NCI-H2171 (cell line): ENCODE measurements around the gene PTK6.
A peak's percentile ranks its signal among the peaks of the same experiment; 100 is the strongest.

Experiments used
- DNase-seq: peaks from one replicate; lab custom pipeline; 2025; lab: John Stamatoyannopoulos, UW

PTK6 gene

DNA sequence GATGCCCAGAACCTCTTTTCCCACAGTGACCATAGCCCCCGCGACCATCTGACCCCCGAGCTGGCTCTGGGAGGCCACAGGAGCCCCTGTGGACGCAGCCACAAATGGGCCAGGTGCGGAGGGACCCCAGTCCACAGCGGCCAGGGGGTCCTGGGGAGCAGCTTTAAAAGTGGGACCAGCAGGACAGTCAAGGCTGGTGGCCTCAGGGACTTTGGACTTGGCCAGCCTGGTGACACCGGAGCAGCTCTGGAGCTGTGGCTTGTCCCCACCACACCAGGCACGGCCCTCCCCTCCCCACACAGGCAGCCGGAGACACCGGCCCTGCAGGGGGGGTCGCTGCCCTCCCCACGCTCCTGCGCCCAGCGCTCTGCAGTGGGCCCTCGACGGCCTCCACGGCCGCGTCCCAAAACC is 20.3 kb upstream of the PTK6 start:
- no peak for DNase-seq

DNA sequence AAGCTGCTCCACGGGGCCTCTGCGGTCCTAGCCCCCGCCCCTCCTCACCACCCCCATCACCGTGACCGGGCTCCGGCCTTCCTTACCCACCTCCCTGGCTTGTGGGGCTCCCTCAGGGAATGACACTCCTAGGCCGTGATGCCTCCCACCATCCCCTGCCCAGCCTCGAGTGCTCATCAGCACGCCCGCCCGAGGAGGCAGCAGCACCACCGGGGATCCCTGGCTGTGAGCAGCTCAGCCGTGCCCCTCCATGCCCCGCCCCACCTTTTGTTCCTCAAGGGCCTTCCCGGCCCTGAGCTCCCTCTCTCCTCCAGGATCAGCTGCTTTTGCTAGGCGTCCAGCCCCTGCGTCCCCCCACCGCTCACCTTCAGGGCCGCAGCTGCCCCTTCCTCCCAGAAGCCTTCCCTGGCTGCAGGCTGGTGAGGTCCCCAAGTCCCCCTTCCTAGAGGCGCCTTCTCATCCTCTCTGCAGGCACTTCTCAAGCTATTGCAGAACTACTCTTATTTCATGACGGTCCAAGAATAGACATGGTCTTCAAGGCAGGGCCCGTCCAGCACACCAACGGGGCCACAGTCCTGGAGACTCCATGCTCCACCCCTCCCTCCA is 19.8 kb upstream of the PTK6 start:
- DNase-seq: no peak

DNA sequence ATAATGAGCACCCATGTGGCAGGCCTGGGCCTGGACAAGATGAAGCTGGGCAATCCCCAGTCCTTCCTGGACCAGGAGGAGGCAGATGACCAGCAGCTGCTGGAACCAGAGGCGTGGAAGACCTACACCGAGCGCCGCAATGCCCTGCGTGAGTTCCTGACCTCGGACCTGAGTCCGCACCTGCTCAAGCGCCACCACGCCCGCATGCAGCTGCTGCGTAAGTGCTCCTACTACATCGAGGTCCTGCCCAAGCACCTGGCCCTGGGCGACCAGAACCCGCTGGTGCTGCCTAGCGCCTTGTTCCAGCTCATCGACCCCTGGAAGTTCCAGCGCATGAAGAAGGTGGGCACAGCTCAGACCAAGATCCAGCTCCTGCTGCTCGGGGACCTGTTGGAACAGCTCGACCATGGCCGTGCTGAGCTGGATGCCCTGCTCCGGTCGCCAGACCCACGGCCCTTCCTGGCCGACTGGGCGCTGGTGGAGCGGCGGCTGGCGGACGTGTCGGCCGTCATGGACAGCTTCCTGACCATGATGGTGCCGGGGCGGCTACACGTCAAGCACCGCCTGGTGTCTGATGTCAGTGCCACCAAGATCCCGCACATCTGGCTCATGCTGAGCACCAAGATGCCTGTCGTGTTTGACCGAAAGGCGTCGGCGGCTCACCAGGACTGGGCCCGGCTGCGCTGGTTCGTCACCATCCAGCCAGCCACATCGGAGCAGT is 18.6 kb upstream of the PTK6 start:
- no peak for DNase-seq

DNA sequence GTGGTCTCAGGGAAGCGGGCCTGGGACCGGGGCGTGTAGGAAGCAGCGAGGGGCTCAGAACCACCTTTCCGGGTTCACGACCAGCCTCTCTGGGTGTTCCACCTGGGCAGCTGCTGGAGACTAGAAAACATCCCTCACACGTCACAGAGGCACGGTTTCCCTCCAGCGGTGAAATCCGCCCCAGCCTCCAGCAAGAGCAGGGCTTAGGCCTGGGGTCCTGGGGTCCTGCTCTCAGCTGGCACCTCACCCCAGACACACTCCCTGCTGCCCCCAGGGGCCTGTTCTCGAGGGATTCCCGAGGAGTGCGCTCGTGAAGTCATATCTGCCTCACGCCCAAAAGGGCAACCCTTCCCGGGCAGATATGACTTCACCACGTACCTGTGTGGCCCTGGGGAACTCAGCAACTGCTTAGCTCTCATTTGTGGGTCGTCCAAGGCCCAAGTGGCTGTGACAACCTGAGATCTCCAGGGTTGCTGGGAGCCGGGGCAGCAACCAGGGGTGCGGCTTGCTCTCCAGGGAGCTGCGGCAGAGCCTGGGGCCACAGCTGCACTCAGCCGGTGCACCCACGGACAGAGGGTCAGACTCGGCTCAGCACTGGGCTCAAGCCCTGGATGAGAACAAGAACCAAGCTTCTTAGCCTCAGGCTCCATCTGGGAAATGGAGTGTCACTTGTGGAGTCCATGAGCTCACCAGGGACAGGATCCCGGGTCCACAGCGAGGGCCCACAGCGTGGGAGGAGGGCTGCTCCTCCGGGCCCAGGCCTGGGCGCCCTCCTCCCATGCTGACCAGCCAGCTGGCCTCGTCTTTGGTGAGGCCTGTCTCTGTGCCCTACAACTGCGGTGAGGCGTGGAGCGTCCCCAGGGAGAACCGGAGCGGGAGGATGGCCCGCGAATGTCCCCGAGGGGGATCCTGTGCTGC is 17.4 kb upstream of the PTK6 start:
- no peak for DNase-seq

DNA sequence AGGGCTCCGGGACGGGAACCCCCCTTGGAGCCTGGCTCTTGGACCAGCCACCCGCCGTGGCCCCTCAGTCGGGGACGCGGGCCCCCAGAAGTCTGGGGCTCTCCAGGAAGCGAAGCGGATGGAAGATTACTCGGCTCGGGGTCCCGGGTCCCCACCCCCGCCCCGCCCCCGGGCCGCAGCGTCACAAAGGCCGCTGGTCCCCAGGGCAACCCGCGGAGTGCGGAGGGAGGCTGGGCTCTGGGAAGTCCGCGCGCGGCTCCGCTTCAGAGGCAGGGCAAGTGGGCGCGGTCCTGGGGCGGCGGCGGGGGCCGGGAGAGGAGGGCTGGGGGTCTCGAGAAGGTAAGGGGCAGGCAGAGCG is 16.7 kb upstream of the PTK6 start, which contains the start of gene FNDC11:
Gene FNDC11, plus strand, starts transcription at position 227 of the 358 bp plus-strand sequence. CDS start 1,505 bp downstream, outside the sequence.
- DNase-seq: peak; percentile 30

DNA sequence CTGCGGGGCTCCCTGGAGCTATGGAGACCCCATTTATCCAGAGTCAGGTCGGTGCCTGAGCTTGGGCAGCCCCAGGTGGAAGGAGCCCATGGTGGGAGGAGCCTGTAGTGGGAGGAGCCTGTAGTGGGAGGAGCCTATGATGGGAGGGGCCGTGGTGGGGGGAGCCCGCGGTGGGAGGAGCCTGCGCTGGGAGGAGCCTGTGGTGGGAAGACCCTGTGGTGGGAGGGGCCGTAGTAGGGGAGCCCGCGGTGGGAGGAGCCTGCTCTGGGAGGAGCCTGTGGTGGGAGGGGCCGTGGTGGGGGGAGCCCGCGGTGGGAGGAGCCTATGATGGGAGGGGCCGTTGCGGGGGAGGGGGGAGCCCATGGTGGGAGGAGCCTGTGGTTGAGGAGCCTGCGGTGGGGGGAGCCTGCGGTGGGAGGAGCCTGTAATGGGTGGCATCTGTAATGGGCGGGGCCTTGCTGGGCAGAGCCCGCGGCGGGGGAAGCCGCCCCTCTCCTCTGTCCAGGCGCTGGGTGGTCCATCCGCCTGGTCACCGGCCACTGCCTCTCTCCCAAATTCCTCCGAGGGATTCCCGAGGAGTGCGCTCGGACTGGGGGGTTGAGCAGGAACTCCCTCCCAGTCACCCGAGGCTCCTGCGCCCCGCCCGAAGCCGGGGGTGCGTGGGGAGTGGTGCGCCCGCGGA is 16.2 kb upstream of the PTK6 start:
- peak; percentile 83 for DNase-seq

DNA sequence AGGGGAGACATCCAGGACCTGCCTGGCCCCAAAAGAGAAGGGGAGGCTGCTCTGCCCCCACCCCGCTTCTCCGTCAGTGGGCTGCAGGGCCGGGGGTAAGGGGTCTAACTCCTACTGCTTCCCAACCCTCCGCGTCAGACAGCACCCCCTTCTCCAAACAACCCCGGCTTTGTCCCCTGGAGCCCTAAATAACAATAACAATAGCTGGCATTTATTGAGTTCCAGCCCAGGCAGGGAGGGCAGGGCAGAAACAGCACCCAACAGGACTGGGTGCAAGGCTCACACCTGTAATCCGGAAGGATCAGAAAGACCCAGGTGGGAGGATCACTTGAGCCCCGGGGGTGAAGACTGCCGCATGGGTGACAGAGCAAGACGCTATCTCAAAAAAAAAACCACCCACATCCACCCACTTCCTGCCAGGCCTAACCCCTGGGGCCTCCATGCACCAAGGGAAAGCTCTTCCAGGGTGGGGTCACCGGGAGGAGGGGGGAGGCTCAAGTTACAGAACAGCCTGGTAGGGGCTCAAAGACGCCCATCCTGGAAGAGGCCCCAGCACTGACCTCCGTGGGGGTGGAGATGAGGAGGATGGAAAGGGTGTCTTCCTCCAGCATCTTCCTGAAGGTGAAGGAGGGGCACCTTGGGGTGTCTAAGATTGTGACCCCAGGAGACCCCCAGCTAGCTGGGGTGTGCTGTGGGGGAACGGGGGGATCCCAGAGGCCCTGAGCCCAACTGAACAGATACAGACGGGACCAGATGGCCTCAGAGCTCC is 15.5 kb upstream of the PTK6 start:
- DNase-seq: peak; percentile 38

DNA sequence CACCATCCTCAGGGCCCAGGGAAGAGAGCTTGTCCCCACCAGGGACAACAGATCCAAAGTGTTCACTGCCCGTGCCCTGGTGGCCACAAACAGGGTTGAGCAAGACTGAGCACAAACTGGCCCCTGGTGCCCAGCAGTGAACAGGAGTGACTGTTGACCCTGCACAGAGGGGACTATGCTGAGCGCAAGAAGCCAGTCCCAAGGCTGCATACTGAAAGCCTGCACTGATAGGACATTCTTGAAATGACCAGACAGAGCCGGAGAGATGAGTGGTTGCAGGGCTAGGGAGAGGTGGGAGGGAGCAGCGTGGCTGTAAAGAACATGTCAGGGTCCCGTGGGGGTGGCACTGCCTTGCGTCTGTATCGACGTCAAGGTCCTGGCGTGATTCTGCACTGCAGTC is 13.9 kb upstream of the PTK6 start:
- DNase-seq: no peak

GRCh38 chr20:63549679-63550282 is 12.6 kb upstream of the PTK6 start:
- no peak for DNase-seq

DNA sequence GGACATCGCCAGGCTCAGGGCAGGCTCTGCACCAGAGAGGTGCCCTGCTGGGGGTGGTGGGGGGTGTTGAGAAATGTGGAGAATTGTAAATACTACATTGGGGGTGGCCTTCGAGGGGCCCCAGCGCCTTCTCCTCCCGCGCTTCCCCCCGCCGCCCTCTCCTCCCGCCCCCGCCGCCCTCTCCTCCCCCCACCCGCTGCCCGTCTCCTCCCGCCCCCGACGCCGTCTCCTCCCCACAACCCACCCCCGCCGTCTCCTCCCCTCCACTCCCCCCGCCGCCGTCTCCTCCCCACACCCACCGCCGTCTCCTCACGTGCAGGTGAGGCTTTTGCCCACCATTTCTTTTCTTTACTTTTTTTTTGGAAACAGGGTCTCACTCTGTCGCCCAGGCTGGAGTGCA is 11.8 kb upstream of the PTK6 start:
- DNase-seq: no peak

- no peak for DNase-seq
These were observed 11.4 kb upstream of the PTK6 start for GRCh38 chr20:63548542-63548941.

- no peak for DNase-seq
These were observed 10.7 kb upstream of the PTK6 start, which contains the start of gene SRMS for GRCh38 chr20:63547725-63548480. Gene SRMS, minus strand, starts transcription at chr20:63547749. Its CDS starts 286 bp downstream, at chr20:63547463.

DNA sequence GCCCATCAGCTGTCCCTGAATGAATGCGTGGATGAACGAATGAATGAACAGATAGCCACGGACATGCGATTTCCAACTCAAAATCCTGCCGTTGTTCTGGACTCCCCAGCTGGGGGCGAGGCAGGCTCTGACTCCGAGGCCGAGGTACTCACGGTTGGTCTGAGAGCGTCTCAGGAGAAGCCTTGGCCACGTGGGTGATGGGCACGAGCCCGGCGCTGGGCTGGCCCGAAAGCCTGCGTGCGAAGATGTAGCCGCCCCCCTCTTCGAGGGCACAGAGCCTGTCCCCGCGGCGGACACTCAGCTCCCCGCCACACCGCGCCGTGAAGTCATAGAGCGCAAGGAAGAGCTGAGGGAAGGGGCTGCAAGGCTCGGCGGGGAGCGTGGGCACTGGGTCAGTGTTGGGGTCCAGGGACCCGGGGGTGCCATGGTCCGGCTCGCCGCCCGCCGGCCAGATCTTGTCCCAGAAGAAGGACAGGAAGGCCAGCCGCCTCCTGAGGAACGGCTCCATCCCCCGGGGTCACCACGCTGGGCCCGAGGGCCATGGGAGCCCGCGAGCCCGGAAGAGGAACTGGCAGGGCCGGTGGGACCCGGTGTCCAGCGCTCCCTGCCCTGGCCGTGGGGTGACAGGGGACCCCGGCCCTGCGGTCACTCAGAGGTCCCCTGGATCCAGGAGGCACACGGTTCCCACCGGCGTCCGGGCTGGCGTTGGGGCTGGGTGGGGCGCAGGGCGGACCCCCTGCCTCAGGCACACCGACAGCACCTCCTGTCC is 10.0 kb upstream of the PTK6 start:
- DNase-seq: no peak

DNA sequence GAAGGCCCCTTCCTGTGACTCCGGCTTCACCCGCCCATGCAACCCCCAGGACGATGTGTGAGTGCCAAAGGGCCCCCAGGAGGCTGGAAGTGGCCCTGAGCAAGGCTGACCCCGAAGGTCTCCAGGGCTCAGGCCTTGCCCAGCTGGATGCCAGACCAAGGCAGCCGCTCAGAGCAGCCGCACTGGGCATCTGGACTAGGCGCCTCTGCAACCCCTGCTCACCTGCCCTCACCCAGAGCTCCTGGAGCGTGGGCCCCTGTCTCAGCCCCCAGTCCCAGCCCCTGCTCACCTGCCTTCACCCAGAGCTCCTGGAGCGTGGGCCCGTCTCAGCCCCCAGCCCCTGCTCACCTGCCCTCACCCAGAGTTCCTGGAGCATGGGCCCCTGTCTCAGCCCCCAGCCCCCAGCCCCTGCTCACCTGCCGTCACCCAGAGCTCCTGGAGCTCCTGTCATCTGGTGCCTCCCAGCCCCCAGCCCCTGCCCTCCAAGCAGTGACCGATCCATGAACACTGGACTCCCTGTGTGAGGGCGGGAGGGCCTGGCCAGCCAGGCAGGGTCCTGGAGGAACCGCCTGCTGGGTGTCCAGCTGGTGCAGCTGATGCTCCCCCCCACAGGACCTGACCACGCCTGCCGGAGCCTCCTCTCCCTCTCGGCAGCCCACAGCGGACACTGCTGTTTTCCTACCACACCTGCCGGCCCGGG is 9.2 kb upstream of the PTK6 start:
- DNase-seq: no peak

DNA sequence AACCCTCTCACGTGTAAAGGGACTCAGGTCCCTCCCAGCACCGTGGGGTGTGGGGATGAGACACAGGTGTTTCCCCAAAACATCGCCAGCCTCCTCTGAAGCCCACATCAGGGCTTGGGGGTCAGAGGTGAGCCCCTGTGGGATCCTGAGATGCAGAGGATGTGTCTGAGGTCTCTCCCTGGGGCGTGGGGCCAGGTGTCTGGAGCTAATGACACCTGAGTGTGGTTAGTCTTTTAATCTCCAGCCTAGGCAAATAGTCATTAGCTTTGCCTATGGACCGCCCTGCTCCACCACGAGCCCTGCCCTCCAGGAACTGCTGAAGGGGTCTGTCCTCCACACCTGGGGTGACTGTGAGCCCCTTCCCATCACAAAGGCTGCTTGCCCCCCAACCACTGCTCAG is 8.6 kb upstream of the PTK6 start:
- no peak for DNase-seq

- no peak for DNase-seq
These were observed 7.9 kb upstream of the PTK6 start for GRCh38 chr20:63544958-63545516.

- no peak for DNase-seq
These were observed 7.2 kb upstream of the PTK6 start for GRCh38 chr20:63544241-63544957.

DNA sequence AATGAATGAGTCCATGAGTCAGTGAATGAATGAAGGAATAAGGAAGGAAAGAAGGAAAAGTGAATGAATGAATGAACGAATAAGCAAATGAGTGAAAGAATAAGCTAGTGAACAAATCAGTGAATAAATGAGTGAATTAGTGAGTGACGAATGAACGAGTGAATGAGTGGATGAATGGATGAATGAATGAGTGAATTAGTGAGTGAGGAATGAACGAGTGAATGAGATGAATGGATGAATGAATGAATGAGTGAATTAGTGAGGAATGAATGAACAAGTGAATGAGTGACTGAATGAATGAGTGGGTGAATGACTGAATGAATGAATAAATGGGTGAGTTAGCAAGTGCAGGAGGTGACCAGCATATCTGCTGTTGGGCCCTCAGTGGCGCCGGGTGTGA is 6.6 kb upstream of the PTK6 start:
- no peak for DNase-seq
